Ascending aorta (tissue), 2 donors: Measurements from ENCODE around the gene SAT1. TPM values are rescaled to one million over a fixed set of nuclear protein-coding genes. Genes with fewer than 3 reads are reported as not detected.

Source experiments
- DNase-seq, 2 donors: peaks; one replicate each; pipeline ENCODE4 v3.0.0-alpha.2; 2019; ENCODE audit warnings: low spot score in 2 of 2
- H3K27ac ChIP-seq, 2 donors: fragments of 200-600 bp; sonication (generic); one replicate each; pipeline ENCODE4 v1.5.1; 2016 to 2017; ENCODE audit warnings: mild to moderate bottlenecking in 1 of 2
- H3K27me3 ChIP-seq: fragments of 200-600 bp; sonication (generic); one replicate; pipeline ENCODE4 v1.5.1; 2017
- H3K36me3 ChIP-seq, 2 donors: fragments of 200-600 bp; sonication (generic); one replicate each; pipeline ENCODE4 v1.5.1; 2016
- H3K4me1 ChIP-seq, 2 donors: fragments of 200-600 bp; sonication (generic); one replicate each; pipeline ENCODE4 v1.5.1; 2016 to 2017; ENCODE audit warnings: mild to moderate bottlenecking in 1 of 2
- H3K4me3 ChIP-seq, 2 donors: fragments of 200-600 bp; sonication (generic); one replicate each; pipeline ENCODE4 v1.5.1; 2016 to 2017; ENCODE audit warnings: mild to moderate bottlenecking in 1 of 2
- H3K9me3 ChIP-seq, 2 donors: fragments of 200-600 bp; sonication (generic); one replicate each; pipeline ENCODE4 v1.5.1; 2016
- intact Hi-C: fragments of 100-400 bp; cut with DNase I; formaldehyde crosslinking; loops from one replicate; pipeline ENCODE4 v1.15.1; 2023
- total RNA-seq: library from RNA; depleted of rRNA; stranded (reverse); fragments of >200 nt; gene quantifications from one replicate; pipeline ENCODE4 v1.1.0, GENCODE V29; 2016
- TF ChIP-seq, protein P1 (sequence below), 3 experiments: fragments of 200-600 bp in 2 of 3; fragments of 450-650 bp in 1 of 3; sonication (generic) in 2 of 3; IDR thresholded peaks; one replicate each; pipeline ENCODE4 v1.5.1; 2016 to 2019; ENCODE audit warnings: antibody characterized with exemption in 3 of 3, mild to moderate bottlenecking in 1 of 3, moderate library complexity in 1 of 3

Gene SAT1
- total RNA-seq, 1 donor from 2014 or later, result 349 TPM

DNA sequence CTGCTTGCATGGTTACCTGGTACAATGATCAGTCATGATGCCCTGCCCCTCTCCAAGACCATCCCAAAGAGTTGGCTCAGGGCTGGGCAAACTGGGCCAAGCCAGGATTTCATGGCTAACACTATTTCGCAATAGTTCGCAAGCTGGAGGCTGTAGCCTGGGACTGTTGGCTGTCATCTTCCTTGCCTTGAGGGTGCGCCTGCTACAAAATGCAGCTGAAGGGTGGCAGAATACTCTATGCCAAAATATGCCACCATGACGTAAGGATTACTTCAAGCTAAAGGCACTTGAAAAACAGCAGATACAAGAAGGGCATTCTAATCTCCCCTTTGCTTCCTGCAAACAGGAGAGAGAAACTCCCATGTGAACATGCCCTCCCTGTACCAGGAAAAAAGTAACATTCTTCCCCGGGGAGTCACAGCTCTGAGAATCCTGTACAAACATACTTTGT is 21.0 kb downstream of the SAT1 start:
- Histone ChIP-seq H3K27ac (peak overlapping the region; percentile 24 to 58), H3K4me3 (no peak overlapping the region), H3K4me1 (no peaks in the 10 kb centered on the region), H3K27me3 (no peaks in the 10 kb centered on the region), H3K36me3 (no peaks in the 10 kb centered on the region), H3K9me3 (no peaks in the 10 kb centered on the region)
- intact Hi-C loops, result loop anchor here (1.0 to 5.0 kb wide), 4 partner anchors 21 to 248 kb away; partner anchors contain the start of genes ACOT9, EIF2S3 and SAT1
- DNase-seq, result peak in 1 of 2 donors; percentile 75
- TF ChIP-seq, protein P1, sequence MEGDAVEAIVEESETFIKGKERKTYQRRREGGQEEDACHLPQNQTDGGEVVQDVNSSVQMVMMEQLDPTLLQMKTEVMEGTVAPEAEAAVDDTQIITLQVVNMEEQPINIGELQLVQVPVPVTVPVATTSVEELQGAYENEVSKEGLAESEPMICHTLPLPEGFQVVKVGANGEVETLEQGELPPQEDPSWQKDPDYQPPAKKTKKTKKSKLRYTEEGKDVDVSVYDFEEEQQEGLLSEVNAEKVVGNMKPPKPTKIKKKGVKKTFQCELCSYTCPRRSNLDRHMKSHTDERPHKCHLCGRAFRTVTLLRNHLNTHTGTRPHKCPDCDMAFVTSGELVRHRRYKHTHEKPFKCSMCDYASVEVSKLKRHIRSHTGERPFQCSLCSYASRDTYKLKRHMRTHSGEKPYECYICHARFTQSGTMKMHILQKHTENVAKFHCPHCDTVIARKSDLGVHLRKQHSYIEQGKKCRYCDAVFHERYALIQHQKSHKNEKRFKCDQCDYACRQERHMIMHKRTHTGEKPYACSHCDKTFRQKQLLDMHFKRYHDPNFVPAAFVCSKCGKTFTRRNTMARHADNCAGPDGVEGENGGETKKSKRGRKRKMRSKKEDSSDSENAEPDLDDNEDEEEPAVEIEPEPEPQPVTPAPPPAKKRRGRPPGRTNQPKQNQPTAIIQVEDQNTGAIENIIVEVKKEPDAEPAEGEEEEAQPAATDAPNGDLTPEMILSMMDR (IDR thresholded peaks at IDR 0.05), result no peak

GRCh38 chrX:23804578-23804977 is 21.6 kb downstream of the SAT1 start:
- no peaks in the 10 kb centered on the region for H3K9me3 ChIP-seq
- no peaks in the 10 kb centered on the region for H3K4me1 ChIP-seq
- no peaks in the 10 kb centered on the region for H3K27me3 ChIP-seq
- H3K27ac ChIP-seq, result peak overlapping the region; percentile 24 to 58
- TF ChIP-seq, protein P1 (IDR thresholded peaks at IDR 0.05), result no peak
- no peak for DNase-seq
- H3K36me3 ChIP-seq, result no peaks in the 10 kb centered on the region
- H3K4me3 ChIP-seq, result no peak overlapping the region
- intact Hi-C loops, result loop anchor here (1.0 to 5.0 kb wide), 4 partner anchors 21 to 248 kb away; partner anchors contain the start of genes ACOT9, EIF2S3 and SAT1

GRCh38 chrX:23805389-23805788 is 22.4 kb downstream of the SAT1 start:
- no peak for DNase-seq
- Histone ChIP-seq H3K27ac (no peak overlapping the region), H3K27me3 (no peaks in the 10 kb centered on the region), H3K4me1 (no peaks in the 10 kb centered on the region), H3K36me3 (no peaks in the 10 kb centered on the region), H3K4me3 (no peak overlapping the region), H3K9me3 (no peaks in the 10 kb centered on the region)
- intact Hi-C loops, result no loop called here
- TF ChIP-seq, protein P1 (IDR thresholded peaks at IDR 0.05), result no peak

- no peaks in the 10 kb centered on the region for H3K27me3 ChIP-seq
- no peak overlapping the region for H3K27ac ChIP-seq
- H3K36me3 ChIP-seq, result no peaks in the 10 kb centered on the region
These were observed 27.3 kb downstream of the SAT1 start for GRCh38 chrX:23810279-23810678.

DNA sequence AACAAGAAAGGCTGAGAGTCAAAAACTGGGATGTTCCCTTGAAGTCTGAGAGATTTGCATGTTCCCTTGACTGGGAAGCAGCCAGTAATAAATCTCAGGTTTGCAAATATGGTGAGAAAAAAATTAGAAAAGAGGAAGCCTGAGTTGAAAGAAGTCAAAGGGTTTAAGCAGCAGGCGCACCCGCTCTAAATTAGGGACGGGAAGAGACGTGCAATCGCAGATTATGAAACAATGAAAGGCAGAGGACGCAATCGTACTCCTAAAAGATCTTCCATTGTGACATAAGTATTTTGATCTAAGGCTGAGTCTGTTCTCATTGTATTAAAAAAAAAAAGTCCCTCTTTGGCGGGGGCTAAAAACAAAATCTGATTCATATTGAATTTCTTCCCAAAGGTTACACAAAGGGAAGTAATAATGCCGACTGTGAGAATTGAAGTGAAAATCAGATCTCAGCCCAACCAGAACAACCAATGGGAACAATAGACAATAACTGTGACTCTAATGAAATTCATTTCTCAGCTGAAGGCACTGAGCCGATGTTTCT is 28.2 kb downstream of the SAT1 start:
- Histone ChIP-seq H3K27me3 (no peaks in the 10 kb centered on the region), H3K27ac (no peak overlapping the region), H3K4me3 (peak overlapping the region in 1 of 2 donors; percentile 3), H3K9me3 (no peaks in the 10 kb centered on the region), H3K36me3 (no peaks in the 10 kb centered on the region), H3K4me1 (no peaks in the 10 kb centered on the region)
- intact Hi-C loops, result no loop called here
- TF ChIP-seq, protein P1 (IDR thresholded peaks at IDR 0.05), result no peak
- no peak for DNase-seq

More at GRCh38 chrX:23810279-23810678, 27.3 kb downstream of the SAT1 start:
- no peaks in the 10 kb centered on the region for H3K4me1 ChIP-seq
- TF ChIP-seq, protein P1 (IDR thresholded peaks at IDR 0.05), result no peak
- H3K9me3 ChIP-seq, result no peaks in the 10 kb centered on the region
- intact Hi-C loops, result no loop called here
- no peak for DNase-seq
- H3K4me3 ChIP-seq, result no peak overlapping the region
